Astrocyte of the spinal cord (primary cell): ENCODE results near the gene RPL9.
"Not testable (repeated sequence)": the region's sequence is repeated elsewhere in the genome, so short reads cannot be mapped to it uniquely, and the experiment has no call there.

Experiments
- DNase-seq: peaks from one replicate; pipeline ENCODE4 v3.0.0; 2011; ENCODE audit warnings: low read depth, low spot score
- H3K4me3 ChIP-seq: 2 replicates; pipeline ENCODE4 v1.5.1; 2011; ENCODE audit warnings: low read depth, mild to moderate bottlenecking, low read length, moderate library complexity
- in situ Hi-C: cut with HindIII; loops from 2 replicates; pipeline ENCODE4 v1.10.0; 2017; ENCODE audit warnings: low sequenced_read_pairs
- TF ChIP-seq, protein P1 (sequence below): IDR thresholded peaks from 2 replicates; pipeline ENCODE4 v1.5.1; 2012; ENCODE audit warnings: low read depth, mild to moderate bottlenecking, low read length, inconsistent platforms

Gene RPL9

DNA sequence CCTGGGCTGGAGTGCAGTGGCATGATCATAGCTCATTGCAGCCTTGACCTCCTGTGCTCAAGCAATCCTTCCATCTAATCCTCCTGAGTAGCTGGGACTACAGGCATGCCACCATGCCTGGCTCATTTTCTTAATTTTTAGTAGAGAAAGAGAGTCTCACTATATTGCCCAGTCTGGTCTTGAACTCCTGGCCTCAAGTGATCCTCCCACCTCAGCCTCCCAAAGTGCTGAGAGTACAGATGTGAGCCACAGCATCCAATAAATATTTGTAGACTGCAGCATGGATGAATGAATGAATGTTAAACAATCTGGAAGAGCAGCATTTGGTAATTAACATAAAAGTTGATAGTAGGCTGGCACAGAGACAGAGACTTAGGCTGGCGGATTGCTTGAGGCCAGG lies 32.0 kb downstream of the RPL9 start:
- no peak overlapping the region for H3K4me3 ChIP-seq
- no peak for DNase-seq
- TF ChIP-seq, protein P1, sequence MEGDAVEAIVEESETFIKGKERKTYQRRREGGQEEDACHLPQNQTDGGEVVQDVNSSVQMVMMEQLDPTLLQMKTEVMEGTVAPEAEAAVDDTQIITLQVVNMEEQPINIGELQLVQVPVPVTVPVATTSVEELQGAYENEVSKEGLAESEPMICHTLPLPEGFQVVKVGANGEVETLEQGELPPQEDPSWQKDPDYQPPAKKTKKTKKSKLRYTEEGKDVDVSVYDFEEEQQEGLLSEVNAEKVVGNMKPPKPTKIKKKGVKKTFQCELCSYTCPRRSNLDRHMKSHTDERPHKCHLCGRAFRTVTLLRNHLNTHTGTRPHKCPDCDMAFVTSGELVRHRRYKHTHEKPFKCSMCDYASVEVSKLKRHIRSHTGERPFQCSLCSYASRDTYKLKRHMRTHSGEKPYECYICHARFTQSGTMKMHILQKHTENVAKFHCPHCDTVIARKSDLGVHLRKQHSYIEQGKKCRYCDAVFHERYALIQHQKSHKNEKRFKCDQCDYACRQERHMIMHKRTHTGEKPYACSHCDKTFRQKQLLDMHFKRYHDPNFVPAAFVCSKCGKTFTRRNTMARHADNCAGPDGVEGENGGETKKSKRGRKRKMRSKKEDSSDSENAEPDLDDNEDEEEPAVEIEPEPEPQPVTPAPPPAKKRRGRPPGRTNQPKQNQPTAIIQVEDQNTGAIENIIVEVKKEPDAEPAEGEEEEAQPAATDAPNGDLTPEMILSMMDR: no peak
- in situ Hi-C loops: no loop called here

DNA sequence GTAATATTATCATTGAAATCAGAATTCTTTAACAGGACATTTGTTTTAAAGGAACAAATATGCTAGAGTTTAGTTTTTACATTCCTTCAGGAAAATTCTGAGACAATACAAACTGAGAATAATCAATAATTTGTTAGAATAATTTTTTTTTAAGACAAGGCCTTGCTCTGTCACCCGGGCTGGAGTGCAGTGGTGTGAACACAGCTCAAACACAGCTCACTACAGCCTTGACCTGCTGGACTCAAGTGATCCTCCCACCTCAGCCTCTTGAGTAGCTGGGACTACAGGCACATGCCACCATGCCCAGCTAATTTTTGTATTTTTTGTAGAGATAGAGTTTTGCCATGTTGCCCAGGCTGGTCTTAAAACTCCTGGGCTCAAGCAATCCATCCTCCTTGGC lies 33.4 kb downstream of the RPL9 start:
- H3K4me3 ChIP-seq, in situ Hi-C loops, DNase-seq: not testable (repeated sequence)

- DNase-seq: no peak
- in situ Hi-C loops: no loop called here
- TF ChIP-seq, protein P1: no peak
- H3K4me3 ChIP-seq: no peak overlapping the region
Observed at GRCh38 chr4:39422247-39422646, 36.5 kb downstream of the RPL9 start.

- in situ Hi-C loops: no loop called here
- H3K4me3 ChIP-seq: no peak overlapping the region
- DNase-seq: no peak
- TF ChIP-seq, protein P1: no peak
Observed at GRCh38 chr4:39415678-39416283, 42.9 kb downstream of the RPL9 start.

- H3K4me3 ChIP-seq, in situ Hi-C loops, DNase-seq: not testable (repeated sequence)
Observed at GRCh38 chr4:39411561-39411960, 47.2 kb downstream of the RPL9 start.

DNA sequence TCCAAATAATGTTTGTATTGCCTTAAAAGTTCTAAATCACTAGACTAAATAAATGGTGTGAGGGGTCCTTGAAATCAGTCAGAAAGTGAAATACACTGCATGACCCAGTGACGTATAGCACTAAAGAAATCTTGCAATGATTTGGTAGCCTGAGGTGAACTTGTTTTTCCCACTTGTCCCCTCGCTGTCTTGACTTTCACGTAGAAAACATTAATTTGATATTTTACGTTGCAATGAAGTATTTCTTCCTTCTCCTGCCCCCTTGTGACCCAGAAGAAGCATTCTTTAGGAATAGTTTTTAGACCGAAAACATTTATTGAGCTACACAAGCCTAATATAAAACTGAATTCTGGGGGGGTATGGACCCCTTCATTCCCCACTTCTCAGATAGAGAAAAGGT lies 48.3 kb downstream of the RPL9 start:
- no peak for DNase-seq
- TF ChIP-seq, protein P1: peak; percentile 19
- in situ Hi-C loops: no loop called here
- H3K4me3 ChIP-seq: no peak overlapping the region

DNA sequence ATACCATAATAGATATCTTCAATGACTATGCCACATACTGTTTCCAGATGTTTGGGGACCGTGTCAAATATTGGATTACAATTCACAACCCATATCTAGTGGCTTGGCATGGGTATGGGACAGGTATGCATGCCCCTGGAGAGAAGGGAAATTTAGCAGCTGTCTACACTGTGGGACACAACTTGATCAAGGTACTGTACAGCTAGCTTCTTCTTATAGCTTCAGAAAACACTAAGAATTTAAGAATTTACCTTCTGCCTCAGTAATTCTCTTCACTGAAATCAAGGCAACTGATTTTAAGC lies 51.2 kb downstream of the RPL9 start:
- in situ Hi-C loops: no loop called here
- TF ChIP-seq, protein P1: no peak
- H3K4me3 ChIP-seq: no peak overlapping the region
- DNase-seq: no peak

- TF ChIP-seq, protein P1: no peak
- DNase-seq: no peak
- in situ Hi-C loops: no loop called here
- no peak within 1 kb of the TSS for H3K4me3 ChIP-seq
Observed at GRCh38 chr4:39406763-39407583, 51.7 kb downstream of the RPL9 start, which contains the start of gene KLB. TSS of gene KLB (plus strand) at chr4:39406930. CDS start at chr4:39406950, 20 bp downstream.
